Body of pancreas (tissue), 4 donors: Measurements from ENCODE around the gene HDAC1.

Experiments
- CTCF ChIP-seq, 7 experiments: fragments of 450-650 bp in 4 of 7; fragments of 200-600 bp in 3 of 7; sonication (generic) in 3 of 7; IDR thresholded peaks; one replicate each; pipeline ENCODE4 v1.5.1; 2016 to 2019; ENCODE audit warnings: antibody characterized with exemption in 7 of 7
- POLR2A ChIP-seq, 3 donors: fragments of 450-650 bp; IDR thresholded peaks; one replicate each; pipeline ENCODE4 v1.6.1; 2016; ENCODE audit warnings: antibody characterized with exemption in 3 of 3, mild to moderate bottlenecking in 2 of 3

GRCh38 chr1:32336963-32337675 is 45.2 kb downstream of the HDAC1 start:
- TF ChIP-seq POLR2A (IDR thresholded peaks at IDR 0.05) = no peak
- no peak for TF ChIP-seq CTCF (IDR thresholded peaks at IDR 0.05)
